ENCODE measurements around the gene GPR37. TPM values are rescaled to one million over a fixed set of nuclear protein-coding genes. Genes with fewer than 3 reads are reported as not detected.

Gene GPR37
- total RNA-seq, 6 experiments from 2014 or later = 8.9 to 16.0 (median 14.3) TPM

DNA sequence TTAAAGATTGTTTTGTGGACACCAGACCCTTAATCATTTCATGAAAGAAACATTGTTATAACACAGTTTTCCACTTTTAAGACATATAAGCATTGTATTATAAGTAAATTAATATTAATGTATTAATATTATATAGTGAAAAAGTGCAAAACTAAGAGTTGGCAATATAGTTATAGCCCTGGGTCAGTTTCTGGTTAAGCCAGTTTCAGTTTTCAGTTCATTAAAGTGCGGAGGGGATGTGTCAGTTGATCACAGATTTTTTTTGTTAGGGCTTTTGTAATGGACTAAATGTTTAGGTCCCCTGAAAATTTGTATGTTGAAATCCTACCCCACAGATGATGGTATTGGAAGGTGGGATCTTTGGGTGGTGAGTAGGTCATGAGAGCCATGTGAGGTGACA, 45.7 kb upstream of the GPR37 start:
- 84% methylated on average over 1 of the region's 1 CpG for WGBS (ENCODE audit: insufficient coverage, low coverage, low lambda C conversion rate, missing lambda C conversion rate)
- Histone ChIP-seq H3K36me3 (no peaks in the 10 kb centered on the region), H3K9me3 (no peaks in the 10 kb centered on the region), H3K4me1 (no peaks in the 10 kb centered on the region), H3K4me3 (no peak overlapping the region), H3K27me3 (no peaks in the 10 kb centered on the region), H3K27ac (no peak overlapping the region)
- ATAC-seq = no peak
- no peak for TF ChIP-seq POLR2A (IDR thresholded peaks at IDR 0.05)
- TF ChIP-seq, protein P1, sequence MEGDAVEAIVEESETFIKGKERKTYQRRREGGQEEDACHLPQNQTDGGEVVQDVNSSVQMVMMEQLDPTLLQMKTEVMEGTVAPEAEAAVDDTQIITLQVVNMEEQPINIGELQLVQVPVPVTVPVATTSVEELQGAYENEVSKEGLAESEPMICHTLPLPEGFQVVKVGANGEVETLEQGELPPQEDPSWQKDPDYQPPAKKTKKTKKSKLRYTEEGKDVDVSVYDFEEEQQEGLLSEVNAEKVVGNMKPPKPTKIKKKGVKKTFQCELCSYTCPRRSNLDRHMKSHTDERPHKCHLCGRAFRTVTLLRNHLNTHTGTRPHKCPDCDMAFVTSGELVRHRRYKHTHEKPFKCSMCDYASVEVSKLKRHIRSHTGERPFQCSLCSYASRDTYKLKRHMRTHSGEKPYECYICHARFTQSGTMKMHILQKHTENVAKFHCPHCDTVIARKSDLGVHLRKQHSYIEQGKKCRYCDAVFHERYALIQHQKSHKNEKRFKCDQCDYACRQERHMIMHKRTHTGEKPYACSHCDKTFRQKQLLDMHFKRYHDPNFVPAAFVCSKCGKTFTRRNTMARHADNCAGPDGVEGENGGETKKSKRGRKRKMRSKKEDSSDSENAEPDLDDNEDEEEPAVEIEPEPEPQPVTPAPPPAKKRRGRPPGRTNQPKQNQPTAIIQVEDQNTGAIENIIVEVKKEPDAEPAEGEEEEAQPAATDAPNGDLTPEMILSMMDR (IDR thresholded peaks at IDR 0.05) = no peak
- intact Hi-C loops (cut with DNase I) = no loop called here
- DNase-seq = no peak

- no peak overlapping the region for H3K4me3 ChIP-seq
- H3K27ac ChIP-seq = no peak overlapping the region
- no peak for ATAC-seq
- intact Hi-C loops (cut with DNase I) = no loop called here
- DNase-seq = no peak
- TF ChIP-seq, protein P1 (IDR thresholded peaks at IDR 0.05) = no peak
- TF ChIP-seq POLR2A (IDR thresholded peaks at IDR 0.05) = no peak
- H3K27me3 ChIP-seq = no peaks in the 10 kb centered on the region
- H3K9me3 ChIP-seq = no peaks in the 10 kb centered on the region
- H3K36me3 ChIP-seq = no peaks in the 10 kb centered on the region
- H3K4me1 ChIP-seq = no peaks in the 10 kb centered on the region
- WGBS (ENCODE audit: insufficient coverage, low coverage, low lambda C conversion rate, missing lambda C conversion rate) = 49% methylated on average over 3 of the region's 3 CpGs
Observed at GRCh38 chr7:124810605-124811004, 45.0 kb upstream of the GPR37 start.

DNA sequence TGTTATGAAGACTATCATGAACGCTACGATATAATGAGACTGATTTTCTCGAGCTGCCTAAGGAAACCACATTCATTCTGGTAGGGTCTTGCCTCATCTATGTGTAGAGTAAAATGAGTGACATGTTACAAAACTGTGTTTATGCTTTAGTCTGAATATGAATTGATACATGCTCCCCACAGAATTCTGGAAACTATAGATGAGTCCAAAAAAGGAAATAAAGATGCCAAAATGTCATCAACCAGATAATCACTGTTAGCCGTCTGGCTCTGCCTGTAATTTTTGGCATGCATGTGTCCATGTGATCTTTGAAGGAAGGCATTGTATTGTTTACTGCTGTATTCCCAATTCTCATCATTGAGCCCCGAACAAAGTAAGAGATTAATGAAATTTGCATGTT, 42.6 kb upstream of the GPR37 start:
- no peak overlapping the region for H3K27ac ChIP-seq
- H3K27me3 ChIP-seq = no peaks in the 10 kb centered on the region
- no peaks in the 10 kb centered on the region for H3K4me1 ChIP-seq
- no peak overlapping the region for H3K4me3 ChIP-seq
- DNase-seq = no peak
- TF ChIP-seq POLR2A (IDR thresholded peaks at IDR 0.05) = no peak
- TF ChIP-seq, protein P1 (IDR thresholded peaks at IDR 0.05) = no peak
- intact Hi-C loops (cut with DNase I) = no loop called here
- H3K9me3 ChIP-seq = no peaks in the 10 kb centered on the region
- no peaks in the 10 kb centered on the region for H3K36me3 ChIP-seq
- WGBS (ENCODE audit: insufficient coverage, low coverage, low lambda C conversion rate, missing lambda C conversion rate) = 67% methylated on average over 5 of the region's 5 CpGs
- no peak for ATAC-seq

DNA sequence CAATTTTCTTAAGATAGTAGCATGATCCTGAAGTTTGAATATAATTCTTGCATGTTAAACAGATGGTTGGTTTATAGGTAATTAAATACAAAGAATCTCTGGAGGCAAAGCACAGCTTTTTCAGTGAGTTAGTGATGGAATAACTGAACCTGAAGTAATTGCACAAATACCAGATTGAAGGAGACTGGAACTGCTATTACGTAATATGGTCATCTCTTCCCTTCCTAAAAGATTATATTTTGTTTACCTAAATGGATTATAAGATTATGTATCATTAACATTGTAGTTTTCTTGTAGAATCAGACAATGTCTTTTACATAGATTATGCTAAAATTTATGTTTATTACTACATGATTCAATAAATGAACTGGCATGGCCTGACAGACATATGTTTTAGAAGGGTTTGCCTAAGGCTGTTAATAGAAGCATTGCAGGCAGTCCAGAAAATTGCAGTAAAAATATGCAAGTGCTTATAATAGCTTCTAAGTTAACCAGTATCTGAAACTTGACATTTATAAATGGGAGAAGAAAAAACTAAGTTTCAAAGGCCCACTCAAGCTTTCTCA, 35.8 kb upstream of the GPR37 start:
- DNase-seq (no peak), ATAC-seq (no peak)
- Histone ChIP-seq H3K4me1 (no peaks in the 10 kb centered on the region), H3K9me3 (no peaks in the 10 kb centered on the region), H3K27me3 (no peaks in the 10 kb centered on the region), H3K4me3 (no peak overlapping the region), H3K27ac (no peak overlapping the region), H3K36me3 (no peaks in the 10 kb centered on the region)
- 80% methylated on average over 1 of the region's 1 CpG for WGBS (ENCODE audit: insufficient coverage, low coverage, low lambda C conversion rate, missing lambda C conversion rate)
- intact Hi-C loops (cut with DNase I) = no loop called here
- TF ChIP-seq POLR2A (IDR thresholded peaks at IDR 0.05) = no peak
- TF ChIP-seq, protein P1 (IDR thresholded peaks at IDR 0.05) = no peak

- 38% methylated on average over 2 of the region's 2 CpGs for WGBS (ENCODE audit: insufficient coverage, low coverage, low lambda C conversion rate, missing lambda C conversion rate)
Observed at GRCh38 chr7:124800386-124800785, 34.8 kb upstream of the GPR37 start.

More at GRCh38 chr7:124800386-124800785, 34.8 kb upstream of the GPR37 start:
- Histone ChIP-seq H3K36me3 (no peaks in the 10 kb centered on the region), H3K4me1 (no peaks in the 10 kb centered on the region), H3K27ac (no peak overlapping the region), H3K9me3 (no peaks in the 10 kb centered on the region), H3K4me3 (no peak overlapping the region), H3K27me3 (no peaks in the 10 kb centered on the region)
- intact Hi-C loops (cut with DNase I) = no loop called here
- no peak for DNase-seq
- ATAC-seq = no peak
- no peak for TF ChIP-seq POLR2A (IDR thresholded peaks at IDR 0.05)
- TF ChIP-seq, protein P1 (IDR thresholded peaks at IDR 0.05) = no peak

Data from right lobe of liver (tissue), 6 donors.